HG03103 (cell line): ENCODE measurements around the gene SERPINA3.
"Not testable (repeated sequence)": the region's sequence is repeated elsewhere in the genome, so short reads cannot be mapped to it uniquely, and the experiment has no call there.

ENCODE experiments used
- ATAC-seq: cut with Tn5 transposase; IDR thresholded peaks from one replicate; pipeline ENCODE4 v1.9.1; 2021; ENCODE audit warnings: low read depth; ENCODE audit not compliant: unreplicated experiment

Gene SERPINA3

DNA sequence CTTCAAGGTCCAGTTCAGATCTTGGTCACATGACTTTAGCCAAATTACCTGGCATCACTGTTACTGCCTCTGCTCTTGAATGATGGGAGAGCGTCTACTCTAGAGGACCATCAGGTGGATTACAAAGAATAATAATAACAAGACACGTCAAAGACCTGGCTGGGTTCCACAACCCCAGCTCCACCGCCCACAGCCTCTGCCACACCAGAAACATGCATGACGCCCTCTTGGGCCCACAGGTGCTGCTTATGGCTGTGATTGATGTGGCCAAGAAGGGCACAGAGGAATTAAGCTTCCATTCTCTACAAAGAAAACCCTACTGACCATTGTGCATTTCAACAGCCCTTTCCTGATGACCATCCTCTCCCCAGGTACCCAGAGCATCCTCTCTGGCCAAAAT is 18.2 kb downstream of the SERPINA3 start:
- ATAC-seq: no peak

GRCh38 chr14:94631050-94631449 is 18.9 kb downstream of the SERPINA3 start:
- no peak for ATAC-seq

DNA sequence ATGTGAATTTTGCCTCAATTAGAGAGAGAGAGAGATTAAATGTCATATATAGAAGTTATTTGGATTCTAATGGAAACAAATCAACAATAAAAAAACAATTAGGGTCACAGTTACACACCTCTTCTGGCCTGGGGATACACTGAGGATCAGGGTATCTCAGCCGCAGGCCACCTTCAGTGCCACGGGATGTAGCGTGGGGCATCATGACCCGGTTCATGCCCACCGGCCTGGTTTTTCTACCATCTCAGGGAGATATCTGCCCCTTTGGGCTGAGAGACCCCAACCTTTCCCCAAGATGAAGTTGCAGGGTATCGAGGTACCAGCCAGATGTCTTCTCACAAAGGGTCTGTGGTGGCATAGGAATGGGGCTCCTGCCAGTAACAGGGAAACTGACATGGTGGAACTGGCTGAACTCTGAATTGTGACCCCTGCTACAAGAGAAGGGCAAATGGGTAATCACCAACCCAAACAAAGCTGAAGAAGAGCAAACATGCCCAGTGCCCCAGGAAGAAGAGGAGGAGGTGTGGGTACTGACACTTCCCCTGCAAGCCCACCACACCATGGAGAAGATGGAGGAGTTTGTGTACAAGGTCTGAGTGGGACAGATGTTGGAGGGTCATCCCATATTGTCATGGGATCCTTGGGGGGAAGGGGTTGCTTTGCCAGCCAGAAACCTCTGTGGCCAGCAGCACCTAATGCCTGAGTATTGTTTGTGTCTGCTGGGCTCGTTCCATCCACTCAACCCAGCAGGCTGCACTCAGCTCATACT is 19.5 kb downstream of the SERPINA3 start:
- no peak for ATAC-seq

DNA sequence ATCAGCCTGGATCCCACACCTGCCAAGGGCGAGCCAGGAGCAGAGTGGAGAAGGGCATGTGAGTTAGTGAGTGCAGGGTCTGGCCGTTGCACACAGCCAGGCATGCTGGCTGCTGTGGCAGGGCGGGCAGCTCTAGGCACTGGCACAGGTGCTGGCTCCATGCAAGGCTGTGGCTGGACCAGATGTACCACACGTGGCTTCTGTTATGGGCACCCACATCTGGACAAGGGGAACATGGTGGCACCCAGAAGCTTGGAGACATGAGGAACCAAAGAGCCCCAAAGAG is 20.1 kb downstream of the SERPINA3 start:
- ATAC-seq: no peak

DNA sequence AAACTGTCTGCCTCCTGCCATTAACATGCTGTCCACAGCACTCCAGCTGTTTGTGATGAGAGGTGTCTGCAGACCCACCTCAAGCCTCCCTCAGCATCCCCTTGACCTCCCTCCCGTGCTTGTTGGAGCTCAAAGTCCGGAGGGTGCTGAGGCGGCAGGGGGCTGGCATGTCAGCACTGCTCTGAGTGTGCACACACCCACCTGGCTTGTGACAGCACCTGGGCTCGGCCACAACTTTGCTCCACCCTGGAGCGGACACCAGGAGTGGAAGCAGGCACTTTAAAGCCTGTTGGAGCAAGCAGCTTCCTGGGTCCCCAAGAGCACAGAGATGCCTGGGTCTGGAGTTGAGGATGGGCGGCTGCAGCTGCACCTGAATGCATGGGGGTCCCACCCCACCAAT is 20.9 kb downstream of the SERPINA3 start:
- no peak for ATAC-seq

DNA sequence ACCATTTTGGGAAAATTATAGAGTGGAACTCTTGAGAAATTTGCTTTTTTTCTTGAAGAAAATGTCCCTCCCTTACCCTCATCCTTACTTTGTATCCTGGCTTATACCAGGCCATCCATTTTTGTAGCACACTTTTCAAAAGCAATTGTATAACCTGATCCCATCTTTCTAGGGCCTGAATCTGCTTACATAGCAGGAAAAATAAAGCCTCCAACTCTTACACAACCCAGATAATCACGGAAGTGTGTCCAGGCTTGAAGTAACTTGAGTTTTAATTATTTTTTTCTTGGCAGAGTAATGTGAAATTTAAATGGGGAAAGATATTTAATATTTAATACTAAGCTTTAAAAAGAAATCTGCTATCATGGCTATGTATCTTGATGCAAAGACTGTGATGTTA is 23.0 kb downstream of the SERPINA3 start:
- no peak for ATAC-seq

DNA sequence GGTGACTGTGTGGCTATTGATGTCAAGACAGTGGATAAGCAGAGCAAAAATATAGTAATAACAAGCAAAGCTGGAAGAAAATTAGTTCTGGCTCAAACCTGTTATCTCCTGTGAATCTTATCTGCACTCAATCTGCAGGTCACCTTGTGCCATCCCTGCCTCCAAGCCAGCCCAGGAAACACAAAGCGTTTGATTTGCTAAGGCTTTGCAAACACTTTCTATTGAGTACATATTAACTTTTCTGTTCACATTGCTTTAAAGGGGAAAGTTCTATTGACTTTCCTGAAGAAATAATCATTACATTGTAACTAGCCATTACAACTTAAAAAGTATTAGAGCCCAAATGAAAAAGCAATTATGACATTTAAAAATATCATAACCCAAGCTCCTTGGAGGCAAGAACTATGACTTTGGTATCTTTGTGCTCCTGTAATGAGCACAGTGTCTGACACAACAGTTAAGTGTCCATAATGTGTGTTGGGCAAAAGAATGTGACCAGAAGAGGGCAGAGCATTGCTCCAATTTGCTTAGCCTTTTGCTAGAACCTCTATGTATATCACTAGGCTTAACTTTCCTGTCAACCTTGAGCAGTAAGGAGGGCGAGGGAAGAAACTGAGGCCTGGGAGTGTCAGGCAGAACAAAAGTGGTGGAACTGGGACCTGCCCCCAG is 24.7 kb downstream of the SERPINA3 start:
- no peak for ATAC-seq

- not testable (repeated sequence) for ATAC-seq
Observed at GRCh38 chr14:94637814-94638213, 25.6 kb downstream of the SERPINA3 start.

DNA sequence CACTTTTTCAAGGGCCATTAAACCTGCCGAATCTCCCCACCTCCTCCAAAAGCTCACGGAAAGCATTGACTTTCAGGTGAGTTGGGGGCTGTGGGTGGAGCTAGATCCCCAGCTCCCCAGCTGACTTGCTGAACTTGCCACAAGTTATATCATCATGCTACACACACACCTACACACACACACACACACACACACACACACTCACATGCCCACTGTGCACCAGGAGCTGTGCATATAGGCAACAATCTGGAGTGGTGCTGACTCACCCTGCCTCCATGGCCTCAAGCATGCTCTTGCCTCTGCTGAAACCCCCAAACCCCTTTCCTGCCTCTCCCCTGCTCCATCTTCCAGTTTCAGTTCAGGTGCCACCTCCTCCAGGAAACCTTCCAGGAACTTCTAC is 26.1 kb downstream of the SERPINA3 start:
- no peak for ATAC-seq

GRCh38 chr14:94638961-94639817 is 27.0 kb downstream of the SERPINA3 start:
- no peak for ATAC-seq

GRCh38 chr14:94640721-94641631 is 28.8 kb downstream of the SERPINA3 start:
- no peak for ATAC-seq

DNA sequence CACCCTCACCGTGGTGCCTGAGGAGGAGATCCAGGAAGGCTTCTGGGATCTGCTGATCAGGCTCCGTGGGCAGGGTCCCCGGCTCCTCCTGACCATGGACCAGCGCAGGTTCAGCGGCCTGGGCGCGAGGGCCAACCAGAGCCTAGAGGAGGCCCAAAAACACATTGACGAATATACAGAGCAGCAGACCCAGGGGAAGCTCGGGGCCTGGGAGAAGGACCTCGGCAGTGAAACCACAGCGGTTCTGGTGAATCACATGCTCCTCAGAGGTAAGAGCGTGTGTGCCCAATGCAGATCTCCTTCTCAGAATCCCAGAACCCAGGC is 29.4 kb downstream of the SERPINA3 start:
- no peak for ATAC-seq

- no peak for ATAC-seq
Observed at GRCh38 chr14:94643316-94644101, 31.3 kb downstream of the SERPINA3 start.

DNA sequence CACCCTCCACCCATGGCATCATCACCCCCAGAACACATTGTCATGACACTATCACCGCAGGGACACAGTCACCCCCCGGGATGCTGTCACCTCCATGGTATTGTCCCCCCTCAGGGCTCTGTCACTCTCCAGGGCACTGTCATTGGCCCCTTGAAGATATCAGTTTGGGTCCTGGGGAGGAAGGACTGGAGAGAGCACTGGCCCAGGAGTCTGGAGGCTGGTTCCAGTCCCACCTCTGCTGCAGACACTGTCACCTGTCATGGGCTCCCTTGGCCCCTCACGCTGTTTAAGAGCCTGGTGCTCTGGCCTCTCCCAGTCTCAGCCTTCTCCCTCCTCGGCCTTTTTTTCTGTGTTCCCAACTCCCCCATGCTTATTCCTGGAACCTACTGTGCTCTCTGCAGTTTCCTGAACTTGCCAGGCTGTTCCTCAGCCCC is 31.9 kb downstream of the SERPINA3 start:
- ATAC-seq: no peak

DNA sequence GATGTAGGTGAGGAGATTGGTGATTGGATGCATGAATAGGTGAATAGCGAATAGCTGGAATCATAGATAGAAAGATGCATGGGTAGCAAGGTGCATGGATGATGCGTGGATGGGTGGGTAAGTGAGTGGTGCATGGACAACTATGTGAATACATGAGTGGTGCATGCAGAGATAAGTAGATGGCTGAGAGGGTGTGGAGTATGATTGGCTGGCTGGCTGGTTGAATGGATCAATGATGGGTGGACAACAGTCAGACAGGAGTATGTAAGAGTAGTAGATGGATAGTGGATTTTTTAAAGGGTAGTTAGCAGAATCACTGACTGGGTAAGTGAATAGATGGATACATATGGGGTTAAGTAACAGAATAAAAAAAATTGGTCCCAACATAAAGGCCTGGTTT is 33.9 kb downstream of the SERPINA3 start:
- no peak for ATAC-seq

DNA sequence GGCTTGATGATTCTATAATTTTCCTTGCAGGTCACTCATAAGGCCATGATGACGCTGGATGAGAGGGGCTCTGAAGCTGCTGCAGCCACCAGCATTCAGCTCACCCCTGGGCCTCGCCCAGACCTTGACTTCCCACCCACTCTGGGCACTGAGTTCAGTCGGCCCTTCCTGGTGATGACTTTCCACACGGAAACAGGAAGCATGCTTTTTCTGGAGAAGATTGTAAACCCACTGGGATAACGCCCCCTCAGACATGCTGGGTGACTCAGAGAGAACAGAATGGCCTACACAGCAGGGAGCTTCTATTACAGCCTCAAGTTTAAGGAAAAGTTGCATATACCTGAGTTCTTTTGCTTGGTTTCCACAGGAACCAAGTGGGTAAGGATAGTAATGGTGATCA is 34.3 kb downstream of the SERPINA3 start:
- ATAC-seq: no peak

DNA sequence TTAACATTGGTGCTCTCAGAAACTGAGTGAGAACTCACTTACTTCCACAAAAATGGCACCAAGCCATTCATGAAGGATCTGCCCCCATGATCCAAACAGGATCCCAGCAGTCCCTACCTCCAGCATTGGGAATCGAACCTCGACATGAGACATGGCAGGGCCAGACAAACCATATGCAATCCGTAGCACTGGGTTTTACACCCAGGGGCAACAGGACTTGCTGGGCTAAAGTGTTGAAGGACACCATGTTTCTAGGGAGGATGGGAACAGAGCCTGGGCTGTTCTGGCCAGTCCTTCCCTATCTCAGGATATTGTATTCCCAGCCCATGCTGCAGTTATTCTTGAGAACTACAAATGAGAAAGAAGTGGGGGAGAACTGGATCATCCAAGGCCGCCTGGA is 36.6 kb downstream of the SERPINA3 start:
- no peak for ATAC-seq

DNA sequence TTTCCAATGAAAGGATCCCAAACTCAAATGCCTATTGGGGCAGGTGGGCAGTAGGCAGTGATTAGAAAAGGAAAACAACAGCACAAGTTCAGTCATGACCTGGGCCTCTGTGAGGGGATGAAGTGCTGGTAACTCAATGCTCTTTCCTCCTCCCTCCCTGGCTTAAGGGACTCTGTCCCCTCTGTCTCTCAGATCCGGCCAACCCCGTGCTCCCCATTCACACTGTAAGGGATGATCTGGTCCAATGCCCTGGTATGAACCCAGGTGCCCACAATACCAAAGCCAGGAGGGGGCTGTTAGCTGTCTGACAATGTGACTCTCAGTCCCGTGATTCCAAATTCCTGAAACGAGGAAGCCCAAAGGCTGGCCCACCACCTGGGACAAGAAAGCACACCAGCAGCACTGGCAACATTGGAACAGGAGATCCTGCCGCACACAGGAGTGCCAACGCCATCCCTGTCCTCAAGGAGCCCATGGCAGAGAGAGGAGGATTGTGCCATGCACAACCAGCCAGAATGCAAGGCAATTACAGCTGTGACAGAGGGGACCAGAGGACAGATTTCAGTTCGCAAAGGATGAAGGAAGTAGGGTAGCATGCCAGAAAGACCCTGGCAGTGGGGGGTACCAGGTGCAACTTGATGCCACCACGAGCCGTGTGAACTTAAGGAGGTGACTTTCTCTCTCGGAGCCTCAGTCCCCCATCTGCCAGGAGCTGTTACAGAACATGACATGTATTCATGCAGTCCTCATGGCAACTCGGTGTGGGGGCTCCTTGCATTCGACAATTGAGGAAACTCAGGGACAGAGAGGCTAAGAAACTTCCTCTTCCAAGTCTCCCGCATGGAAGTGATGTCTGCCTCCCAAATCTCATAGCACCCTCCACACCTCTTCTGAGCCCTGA is 37.6 kb downstream of the SERPINA3 start:
- no peak for ATAC-seq

DNA sequence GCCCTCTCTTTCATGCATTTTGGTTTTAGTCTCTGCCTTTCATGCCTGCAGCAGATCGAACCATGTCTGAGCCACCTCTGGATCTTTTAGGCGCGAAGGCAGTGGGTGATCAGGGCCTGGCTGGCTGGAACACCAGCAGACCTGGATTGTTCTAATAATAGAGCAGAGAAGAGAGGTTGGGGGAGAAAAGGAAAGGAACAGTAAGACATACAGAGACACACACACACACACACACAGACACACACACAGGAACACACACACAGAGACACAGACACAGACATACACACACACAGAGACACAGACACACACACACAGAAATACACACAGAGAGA is 38.2 kb downstream of the SERPINA3 start:
- ATAC-seq: no peak
